Small intestine (tissue), 7 donors: ENCODE data around the gene KIAA1755. TPM values are rescaled to one million over a fixed set of nuclear protein-coding genes. Genes with fewer than 3 reads are reported as not detected.
A peak's percentile ranks its signal among the peaks of the same experiment; 100 is the strongest.

Experiments used
- DNase-seq, 2 donors: peaks; one replicate each; pipeline versions ENCODE4 v3.0.0 to v3.0.0-alpha.2; 2013
- FAIRE-seq: peaks from 2 replicates; lab custom pipeline; 2012; peaks lifted over from hg19 to GRCh38; lab: Jason Lieb, UNC
- H3K27ac ChIP-seq, 3 donors: one replicate each; pipeline ENCODE4 v1.5.1; 2013; ENCODE audit warnings: low read length in 2 of 3, mild to moderate bottlenecking in 2 of 3, control low read depth in 1 of 3, inconsistent platforms in 1 of 3, low read depth in 1 of 3, moderate library complexity in 1 of 3
- H3K27me3 ChIP-seq, 3 donors: one replicate each; pipeline ENCODE4 v1.6.1; 2013; ENCODE audit warnings: low read length in 3 of 3, inconsistent platforms in 1 of 3; ENCODE audit not compliant: control insufficient read depth in 3 of 3, insufficient read depth in 3 of 3
- H3K36me3 ChIP-seq, 3 donors: one replicate each; pipeline ENCODE4 v1.6.1; 2013; ENCODE audit warnings: low read length in 3 of 3, inconsistent platforms in 1 of 3, low read depth in 1 of 3, mild to moderate bottlenecking in 1 of 3, moderate library complexity in 1 of 3; ENCODE audit not compliant: control insufficient read depth in 3 of 3, insufficient read depth in 2 of 3
- H3K4me1 ChIP-seq, 3 donors: one replicate each; pipeline ENCODE4 v1.6.1; 2013; ENCODE audit warnings: low read length in 2 of 3, inconsistent platforms in 1 of 3, low read depth in 1 of 3, mild to moderate bottlenecking in 1 of 3, moderate library complexity in 1 of 3; ENCODE audit not compliant: control insufficient read depth in 3 of 3, insufficient read depth in 2 of 3
- H3K4me3 ChIP-seq, 3 donors: one replicate each; pipeline ENCODE4 v1.5.1; 2013; ENCODE audit warnings: low read length in 3 of 3, control low read depth in 1 of 3, inconsistent platforms in 1 of 3, low read depth in 1 of 3, mild to moderate bottlenecking in 1 of 3, moderate library complexity in 1 of 3
- H3K9me3 ChIP-seq, 2 donors: one replicate each; pipeline ENCODE4 v1.6.1; 2013; ENCODE audit warnings: low read depth in 1 of 2, low read length in 1 of 2; ENCODE audit not compliant: control insufficient read depth in 2 of 2, insufficient read depth in 1 of 2
- WGBS, 3 donors: extraction: QIAGEN DNeasy Blood & Tissue Kit; methylation state at CpG; one replicate each; pipeline ENCODE4 v1.1.7; 2013; 5-methylcytosine and 5-hydroxymethylcytosine counted together
- polyA plus RNA-seq, 4 donors: library from polyadenylated mRNA; stranded (reverse) in 3 of 4; unstranded in 1 of 4; fragments of 200-250 nt in 3 of 4; fragments of 120-200 nt in 1 of 4; gene quantifications; one replicate each; pipeline versions ENCODE4 v1.2.1 to v1.2.3, GENCODE V29; 2013
- donor health status: healthy with polysubstance abuse.
- donor health status: control.
- donor health status: control.
- donor health status: Bipolar disorder and iron deficiency.
- donor health status: healthy.

The KIAA1755 gene
- polyA plus RNA-seq, 4 donors: 0.45 to 5.6 (median 1.5) TPM

- FAIRE-seq (no peak), DNase-seq (no peak)
- H3K27me3 ChIP-seq: no peaks in the 10 kb centered on the region
- no peaks in the 10 kb centered on the region for H3K4me1 ChIP-seq
- peaks cover 0 to 7% (median 0%) of the 10 kb centered on the region in 3 donors for H3K36me3 ChIP-seq
- no peaks in the 10 kb centered on the region for H3K9me3 ChIP-seq
- H3K27ac ChIP-seq: no peak overlapping the region
- H3K4me3 ChIP-seq: no peak overlapping the region
- WGBS, 3 donors: 54 to 78% (median 59%) methylated on average over 6 of the region's 6 CpGs
Measured at GRCh38 chr20:38226553-38226952, 34.0 kb downstream of the KIAA1755 start.

- DNase-seq (no peak), FAIRE-seq (no peak)
- H3K36me3 ChIP-seq: peaks cover 0 to 7% (median 0%) of the 10 kb centered on the region in 3 donors
- no peaks in the 10 kb centered on the region for H3K4me1 ChIP-seq
- no peak overlapping the region for H3K4me3 ChIP-seq
- 35 to 53% (median 52%) methylated on average over 2 of the region's 2 CpGs for whole genome bisulfite sequencing, 3 donors
- H3K9me3 ChIP-seq: no peaks in the 10 kb centered on the region
- H3K27me3 ChIP-seq: no peaks in the 10 kb centered on the region
- H3K27ac ChIP-seq: no peak overlapping the region
Measured at GRCh38 chr20:38225900-38226263, 34.7 kb downstream of the KIAA1755 start.

- WGBS, 3 donors: 83 to 88% (median 87%) methylated on average over 8 of the region's 8 CpGs
Measured at GRCh38 chr20:38225240-38225899, 35.2 kb downstream of the KIAA1755 start.

GRCh38 chr20:38224531-38224930, 36.0 kb downstream of the KIAA1755 start:
- 81 to 82% (median 82%) methylated on average over 10 of the region's 10 CpGs for WGBS, 3 donors
- DNase-seq: no peak
- H3K4me1 ChIP-seq: no peaks in the 10 kb centered on the region
- no peak for FAIRE-seq
- peaks cover 0 to 7% (median 0%) of the 10 kb centered on the region in 3 donors for H3K36me3 ChIP-seq
- H3K9me3 ChIP-seq: no peaks in the 10 kb centered on the region
- no peak overlapping the region for H3K27ac ChIP-seq
- H3K27me3 ChIP-seq: no peaks in the 10 kb centered on the region
- H3K4me3 ChIP-seq: no peak overlapping the region

More at GRCh38 chr20:38225240-38225899, 35.2 kb downstream of the KIAA1755 start:
- Histone ChIP-seq H3K27ac (no peak overlapping the region), H3K4me1 (no peaks in the 10 kb centered on the region), H3K36me3 (peaks cover 0 to 7% (median 0%) of the 10 kb centered on the region in 3 donors), H3K4me3 (no peak overlapping the region), H3K9me3 (no peaks in the 10 kb centered on the region), H3K27me3 (no peaks in the 10 kb centered on the region)
- DNase-seq (no peak), FAIRE-seq (no peak)

- Histone ChIP-seq H3K27ac (no peak overlapping the region), H3K36me3 (peaks cover 0 to 5% (median 0%) of the 10 kb centered on the region in 3 donors), H3K27me3 (no peaks in the 10 kb centered on the region), H3K9me3 (no peaks in the 10 kb centered on the region), H3K4me3 (no peak overlapping the region), H3K4me1 (no peaks in the 10 kb centered on the region)
- DNase-seq (no peak), FAIRE-seq (no peak)
- WGBS, 3 donors: 84 to 92% (median 88%) methylated on average over 3 of the region's 3 CpGs
Measured at GRCh38 chr20:38223743-38224100, 36.8 kb downstream of the KIAA1755 start.

- no peak for DNase-seq
- WGBS, 3 donors: 57 to 65% (median 58%) methylated on average over 7 of the region's 7 CpGs
Measured at GRCh38 chr20:38222923-38223742, 37.4 kb downstream of the KIAA1755 start.

GRCh38 chr20:38222231-38222922, 38.2 kb downstream of the KIAA1755 start:
- Histone ChIP-seq H3K27me3 (no peaks in the 10 kb centered on the region), H3K36me3 (peaks cover 0 to 5% (median 0%) of the 10 kb centered on the region in 3 donors), H3K4me1 (no peaks in the 10 kb centered on the region), H3K4me3 (no peak overlapping the region), H3K27ac (no peak overlapping the region), H3K9me3 (no peaks in the 10 kb centered on the region)
- DNase-seq: peak; percentile 67 to 76
- no peak for FAIRE-seq
- WGBS, 3 donors: 29 to 54% (median 36%) methylated on average over 12 of the region's 12 CpGs

More at GRCh38 chr20:38222923-38223742, 37.4 kb downstream of the KIAA1755 start:
- Histone ChIP-seq H3K4me3 (no peak overlapping the region), H3K9me3 (no peaks in the 10 kb centered on the region), H3K27ac (no peak overlapping the region), H3K27me3 (no peaks in the 10 kb centered on the region), H3K36me3 (peaks cover 0 to 5% (median 0%) of the 10 kb centered on the region in 3 donors), H3K4me1 (no peaks in the 10 kb centered on the region)
- no peak for FAIRE-seq

GRCh38 chr20:38221119-38221589, 39.4 kb downstream of the KIAA1755 start:
- FAIRE-seq (no peak), DNase-seq (peak; percentile 51 to 76)
- Histone ChIP-seq H3K9me3 (no peaks in the 10 kb centered on the region), H3K4me3 (no peak overlapping the region), H3K36me3 (peaks cover 0 to 5% (median 0%) of the 10 kb centered on the region in 3 donors), H3K27me3 (no peaks in the 10 kb centered on the region), H3K4me1 (no peaks in the 10 kb centered on the region), H3K27ac (no peak overlapping the region)
- 8 to 15% (median 9%) methylated on average over 11 of the region's 11 CpGs for WGBS, 3 donors
